ENCODE measurements around the gene PRKN.
A peak's percentile ranks its signal among the peaks of the same experiment; 100 is the strongest.

The PRKN gene

DNA sequence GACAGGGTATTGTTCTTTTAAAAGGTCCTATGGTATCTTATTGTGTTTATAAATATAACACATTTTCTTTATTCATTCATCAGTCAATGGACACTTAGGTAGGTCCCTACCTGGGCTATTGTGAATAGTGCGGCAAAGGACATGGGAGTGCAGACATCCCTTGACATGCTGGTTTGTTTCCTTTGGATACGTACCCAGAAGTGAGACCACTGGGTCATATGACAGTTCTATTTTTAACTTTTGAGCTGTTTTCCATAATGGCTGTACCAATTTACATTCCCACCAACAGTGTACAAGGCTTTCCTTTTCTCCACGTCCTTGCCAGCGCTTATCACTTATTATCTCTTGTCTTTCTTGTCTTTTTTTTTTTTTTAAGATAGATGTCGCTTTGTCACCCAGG, 627.5 kb downstream of the PRKN start:
- Histone ChIP-seq H3K27ac (ENCODE audit: poor library complexity, severe bottlenecking) (peak overlapping the region; percentile 5), H3K36me3 (ENCODE audit: low read depth) (no peaks in the 10 kb centered on the region), H3K9me3 (ENCODE audit: severe bottlenecking) (no peaks in the 10 kb centered on the region), H3K4me3 (ENCODE audit: severe bottlenecking) (no peak overlapping the region), H3K4me1 (ENCODE audit: insufficient read depth, poor library complexity, severe bottlenecking) (peaks cover 3% of the 10 kb centered on the region), H3K27me3 (ENCODE audit: insufficient read depth, poor library complexity, severe bottlenecking) (no peaks in the 10 kb centered on the region)
- ATAC-seq (ENCODE audit: low read depth) (no peak), DNase-seq (ENCODE audit: low spot score) (no peak)
- TF ChIP-seq, protein P1, sequence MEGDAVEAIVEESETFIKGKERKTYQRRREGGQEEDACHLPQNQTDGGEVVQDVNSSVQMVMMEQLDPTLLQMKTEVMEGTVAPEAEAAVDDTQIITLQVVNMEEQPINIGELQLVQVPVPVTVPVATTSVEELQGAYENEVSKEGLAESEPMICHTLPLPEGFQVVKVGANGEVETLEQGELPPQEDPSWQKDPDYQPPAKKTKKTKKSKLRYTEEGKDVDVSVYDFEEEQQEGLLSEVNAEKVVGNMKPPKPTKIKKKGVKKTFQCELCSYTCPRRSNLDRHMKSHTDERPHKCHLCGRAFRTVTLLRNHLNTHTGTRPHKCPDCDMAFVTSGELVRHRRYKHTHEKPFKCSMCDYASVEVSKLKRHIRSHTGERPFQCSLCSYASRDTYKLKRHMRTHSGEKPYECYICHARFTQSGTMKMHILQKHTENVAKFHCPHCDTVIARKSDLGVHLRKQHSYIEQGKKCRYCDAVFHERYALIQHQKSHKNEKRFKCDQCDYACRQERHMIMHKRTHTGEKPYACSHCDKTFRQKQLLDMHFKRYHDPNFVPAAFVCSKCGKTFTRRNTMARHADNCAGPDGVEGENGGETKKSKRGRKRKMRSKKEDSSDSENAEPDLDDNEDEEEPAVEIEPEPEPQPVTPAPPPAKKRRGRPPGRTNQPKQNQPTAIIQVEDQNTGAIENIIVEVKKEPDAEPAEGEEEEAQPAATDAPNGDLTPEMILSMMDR (IDR thresholded peaks at IDR 0.05; ENCODE audit: poor library complexity, severe bottlenecking), result no peak

- H3K9me3 ChIP-seq (ENCODE audit: severe bottlenecking), result no peaks in the 10 kb centered on the region
- H3K27ac ChIP-seq (ENCODE audit: poor library complexity, severe bottlenecking), result peak overlapping the region; percentile 5
- peaks cover 3% of the 10 kb centered on the region for H3K4me1 ChIP-seq (ENCODE audit: insufficient read depth, poor library complexity, severe bottlenecking)
- H3K36me3 ChIP-seq (ENCODE audit: low read depth), result no peaks in the 10 kb centered on the region
- DNase-seq (ENCODE audit: low spot score) (no peak), ATAC-seq (ENCODE audit: low read depth) (peak; percentile 84)
- no peaks in the 10 kb centered on the region for H3K27me3 ChIP-seq (ENCODE audit: insufficient read depth, poor library complexity, severe bottlenecking)
- TF ChIP-seq, protein P1 (IDR thresholded peaks at IDR 0.05; ENCODE audit: poor library complexity, severe bottlenecking), result no peak
- H3K4me3 ChIP-seq (ENCODE audit: severe bottlenecking), result no peak overlapping the region
These were observed 627.9 kb downstream of the PRKN start for GRCh38 chr6:162099685-162100084.

DNA sequence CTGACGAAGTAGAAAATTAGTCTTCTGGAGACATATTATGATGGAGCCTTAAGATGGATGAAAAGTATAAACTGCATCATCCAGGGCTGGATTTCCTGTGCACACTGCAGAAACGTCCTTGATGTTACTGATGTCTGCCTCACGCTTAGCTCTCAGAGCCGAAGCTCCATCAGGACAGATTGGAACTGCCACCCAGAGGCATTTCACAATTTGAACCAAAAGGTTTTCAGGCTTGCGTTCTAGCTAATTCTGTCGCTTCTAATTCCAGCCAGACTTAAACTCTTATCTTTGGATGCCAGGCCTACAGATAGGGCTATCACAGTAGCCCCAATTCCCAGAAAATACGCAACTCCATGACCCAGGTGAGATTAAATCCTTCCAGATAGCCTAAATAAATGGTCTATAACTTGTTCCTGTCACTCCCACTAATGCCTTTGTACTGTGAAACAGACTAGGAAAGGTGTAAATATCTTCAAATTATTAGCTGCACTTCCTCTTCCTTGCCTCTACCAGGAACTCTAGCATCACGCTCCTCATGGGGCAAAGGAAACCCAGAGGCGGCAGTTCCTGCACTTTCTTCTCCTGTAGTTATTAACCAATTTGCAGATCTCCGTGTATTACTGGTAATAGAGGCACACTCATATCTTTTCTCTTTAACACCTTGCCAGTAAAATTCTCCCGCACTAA, 634.6 kb downstream of the PRKN start:
- Histone ChIP-seq H3K4me1 (ENCODE audit: insufficient read depth, poor library complexity, severe bottlenecking) (no peaks in the 10 kb centered on the region), H3K27ac (ENCODE audit: poor library complexity, severe bottlenecking) (no peak overlapping the region), H3K9me3 (ENCODE audit: severe bottlenecking) (no peaks in the 10 kb centered on the region), H3K27me3 (ENCODE audit: insufficient read depth, poor library complexity, severe bottlenecking) (no peaks in the 10 kb centered on the region), H3K4me3 (ENCODE audit: severe bottlenecking) (no peak overlapping the region), H3K36me3 (ENCODE audit: low read depth) (no peaks in the 10 kb centered on the region)
- no peak for DNase-seq (ENCODE audit: low spot score)
- no peak for ATAC-seq (ENCODE audit: low read depth)
- TF ChIP-seq, protein P1 (IDR thresholded peaks at IDR 0.05; ENCODE audit: poor library complexity, severe bottlenecking), result no peak

DNA sequence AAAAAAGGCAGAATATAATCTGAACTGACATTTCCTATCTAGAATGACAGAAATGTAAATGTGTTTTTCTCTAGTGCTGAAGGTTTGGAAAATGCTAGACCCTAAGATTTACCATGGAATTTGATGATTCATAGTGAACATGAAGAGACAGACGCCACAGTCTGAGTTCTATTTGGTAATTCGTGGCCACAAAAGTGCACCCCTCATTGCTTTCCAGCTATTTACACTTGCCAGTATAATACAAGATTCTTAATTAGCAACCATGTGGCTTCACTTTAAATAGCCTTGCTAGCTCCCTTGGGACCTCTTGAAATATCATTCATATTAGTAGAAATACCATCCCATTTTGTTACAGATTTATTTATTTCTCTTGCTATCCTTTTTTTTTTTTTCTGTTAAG, 636.8 kb downstream of the PRKN start:
- Histone ChIP-seq H3K36me3 (ENCODE audit: low read depth) (no peaks in the 10 kb centered on the region), H3K9me3 (ENCODE audit: severe bottlenecking) (no peaks in the 10 kb centered on the region), H3K4me1 (ENCODE audit: insufficient read depth, poor library complexity, severe bottlenecking) (no peaks in the 10 kb centered on the region), H3K27ac (ENCODE audit: poor library complexity, severe bottlenecking) (no peak overlapping the region), H3K4me3 (ENCODE audit: severe bottlenecking) (no peak overlapping the region), H3K27me3 (ENCODE audit: insufficient read depth, poor library complexity, severe bottlenecking) (no peaks in the 10 kb centered on the region)
- DNase-seq (ENCODE audit: low spot score) (no peak), ATAC-seq (ENCODE audit: low read depth) (peak; percentile 19; the same call in 1 of the 3 replicates)
- TF ChIP-seq, protein P1 (IDR thresholded peaks at IDR 0.05; ENCODE audit: poor library complexity, severe bottlenecking), result no peak

GRCh38 chr6:162088091-162088490, 639.5 kb downstream of the PRKN start:
- no peaks in the 10 kb centered on the region for H3K4me1 ChIP-seq (ENCODE audit: insufficient read depth, poor library complexity, severe bottlenecking)
- no peaks in the 10 kb centered on the region for H3K9me3 ChIP-seq (ENCODE audit: severe bottlenecking)
- H3K27ac ChIP-seq (ENCODE audit: poor library complexity, severe bottlenecking), result no peak overlapping the region
- no peak overlapping the region for H3K4me3 ChIP-seq (ENCODE audit: severe bottlenecking)
- TF ChIP-seq, protein P1 (IDR thresholded peaks at IDR 0.05; ENCODE audit: poor library complexity, severe bottlenecking), result no peak
- H3K36me3 ChIP-seq (ENCODE audit: low read depth), result no peaks in the 10 kb centered on the region
- no peaks in the 10 kb centered on the region for H3K27me3 ChIP-seq (ENCODE audit: insufficient read depth, poor library complexity, severe bottlenecking)
- DNase-seq (ENCODE audit: low spot score) (no peak), ATAC-seq (ENCODE audit: low read depth) (no peak)
